Kidney epithelial cell (primary cell): ENCODE data around the gene GALNT1. TPM values are rescaled to one million over a fixed set of nuclear protein-coding genes. Genes with fewer than 3 reads are reported as not detected.

Experiments
- DNase-seq: peaks from one replicate; pipeline ENCODE4 v3.0.0-alpha.2; 2010; ENCODE audit warnings: low read depth
- H3K27me3 ChIP-seq: 2 replicates; pipeline ENCODE4 v1.6.0; 2011; ENCODE audit warnings: low read length; ENCODE audit not compliant: control insufficient read depth, insufficient read depth
- H3K36me3 ChIP-seq: 2 replicates; pipeline ENCODE4 v1.5.1; 2011; ENCODE audit warnings: low read length; ENCODE audit not compliant: control insufficient read depth, insufficient read depth
- H3K4me3 ChIP-seq: 2 replicates; pipeline ENCODE4 v1.5.1; 2011; ENCODE audit warnings: low read depth, mild to moderate bottlenecking, control low read depth, low read length
- total RNA-seq: library from RNA; depleted of rRNA; stranded (reverse); fragments of >200 nt; gene quantifications from 2 replicates; pipeline ENCODE4 v1.2.3, GENCODE V29; 2015
- TF ChIP-seq, protein P1 (sequence below): IDR thresholded peaks from 2 replicates; pipeline ENCODE4 v1.5.1; 2011; ENCODE audit warnings: mild to moderate bottlenecking, moderate library complexity, low read length, control low read depth, inconsistent platforms; ENCODE audit not compliant: insufficient read depth, poor library complexity, severe bottlenecking

Gene GALNT1
- total RNA-seq, 1 donor from 2014 or later: 53.2 TPM

DNA sequence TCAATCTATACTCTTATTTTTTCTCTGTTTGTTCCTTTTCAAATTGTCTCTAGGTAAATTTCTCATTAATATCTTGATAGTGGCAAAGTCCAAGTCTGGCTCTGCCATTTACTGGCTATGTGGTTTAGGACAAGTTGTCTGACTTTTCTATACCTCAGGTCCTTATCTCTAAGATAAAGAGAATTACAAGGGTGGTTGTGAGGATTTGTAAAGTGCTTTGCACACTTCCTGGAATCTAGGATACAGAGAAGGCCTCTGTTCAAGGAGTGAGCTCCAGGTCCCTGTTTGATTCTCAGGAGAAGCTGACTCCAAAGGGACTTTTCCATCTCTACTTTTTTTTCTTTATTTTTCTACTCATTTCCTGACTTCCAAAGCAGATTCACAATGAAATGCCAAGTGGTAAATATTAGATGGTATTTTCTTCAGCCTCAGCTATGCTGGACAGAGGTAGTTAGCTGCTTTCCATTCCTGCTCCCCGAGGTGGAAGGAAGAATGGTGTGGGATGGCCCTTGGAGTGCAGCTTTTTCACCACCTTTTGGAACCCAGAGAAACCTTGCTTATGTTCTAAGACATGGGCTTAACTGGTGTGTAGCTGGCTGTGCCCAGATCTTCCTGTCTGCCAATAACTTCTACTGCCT lies 90.5 kb downstream of the GALNT1 start:
- Histone ChIP-seq H3K27me3 (no peaks in the 10 kb centered on the region), H3K36me3 (no peaks in the 10 kb centered on the region), H3K4me3 (no peak overlapping the region)
- TF ChIP-seq, protein P1, sequence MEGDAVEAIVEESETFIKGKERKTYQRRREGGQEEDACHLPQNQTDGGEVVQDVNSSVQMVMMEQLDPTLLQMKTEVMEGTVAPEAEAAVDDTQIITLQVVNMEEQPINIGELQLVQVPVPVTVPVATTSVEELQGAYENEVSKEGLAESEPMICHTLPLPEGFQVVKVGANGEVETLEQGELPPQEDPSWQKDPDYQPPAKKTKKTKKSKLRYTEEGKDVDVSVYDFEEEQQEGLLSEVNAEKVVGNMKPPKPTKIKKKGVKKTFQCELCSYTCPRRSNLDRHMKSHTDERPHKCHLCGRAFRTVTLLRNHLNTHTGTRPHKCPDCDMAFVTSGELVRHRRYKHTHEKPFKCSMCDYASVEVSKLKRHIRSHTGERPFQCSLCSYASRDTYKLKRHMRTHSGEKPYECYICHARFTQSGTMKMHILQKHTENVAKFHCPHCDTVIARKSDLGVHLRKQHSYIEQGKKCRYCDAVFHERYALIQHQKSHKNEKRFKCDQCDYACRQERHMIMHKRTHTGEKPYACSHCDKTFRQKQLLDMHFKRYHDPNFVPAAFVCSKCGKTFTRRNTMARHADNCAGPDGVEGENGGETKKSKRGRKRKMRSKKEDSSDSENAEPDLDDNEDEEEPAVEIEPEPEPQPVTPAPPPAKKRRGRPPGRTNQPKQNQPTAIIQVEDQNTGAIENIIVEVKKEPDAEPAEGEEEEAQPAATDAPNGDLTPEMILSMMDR: no peak
- DNase-seq: no peak

DNA sequence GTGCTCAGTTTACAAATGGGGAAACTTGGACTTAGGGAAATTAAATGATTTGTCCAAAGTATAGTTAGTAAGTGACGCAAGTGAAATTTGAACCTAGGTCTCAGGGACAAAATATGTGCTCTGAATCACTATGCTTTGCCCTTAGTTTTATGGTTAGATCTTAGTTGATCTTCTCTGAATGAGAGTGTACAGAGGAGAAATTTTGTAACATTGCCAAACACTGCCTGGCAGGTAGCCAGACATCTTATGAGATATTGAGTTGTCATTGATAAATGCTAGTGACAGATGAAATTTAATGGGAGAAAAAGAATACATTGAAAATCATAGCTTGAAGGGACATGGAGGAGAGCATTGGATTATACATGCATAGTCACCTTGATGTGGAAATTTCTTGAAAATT lies 91.4 kb downstream of the GALNT1 start:
- H3K36me3 ChIP-seq: no peaks in the 10 kb centered on the region
- DNase-seq: no peak
- H3K4me3 ChIP-seq: no peak overlapping the region
- TF ChIP-seq, protein P1: no peak
- no peaks in the 10 kb centered on the region for H3K27me3 ChIP-seq

DNA sequence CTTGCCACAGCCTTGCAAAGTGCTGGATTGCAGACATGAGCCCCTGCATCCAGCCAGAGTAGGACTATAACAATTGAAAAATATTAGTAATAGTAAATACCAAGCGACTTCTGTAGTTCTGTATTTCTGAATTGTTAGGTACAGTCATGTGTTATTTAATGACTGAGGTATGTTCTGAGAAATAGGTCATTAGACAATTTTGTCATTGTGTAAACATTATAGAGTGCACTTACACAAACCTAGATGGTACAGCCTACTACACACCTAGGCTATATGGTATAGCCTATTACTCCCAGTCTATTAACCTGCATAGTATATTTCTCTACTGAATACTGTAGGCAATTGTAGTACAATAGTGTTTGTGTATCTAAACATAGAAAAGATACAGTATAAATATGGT lies 92.1 kb downstream of the GALNT1 start:
- DNase-seq: no peak
- Histone ChIP-seq H3K27me3 (no peaks in the 10 kb centered on the region), H3K36me3 (no peaks in the 10 kb centered on the region), H3K4me3 (no peak overlapping the region)
- TF ChIP-seq, protein P1: no peak

DNA sequence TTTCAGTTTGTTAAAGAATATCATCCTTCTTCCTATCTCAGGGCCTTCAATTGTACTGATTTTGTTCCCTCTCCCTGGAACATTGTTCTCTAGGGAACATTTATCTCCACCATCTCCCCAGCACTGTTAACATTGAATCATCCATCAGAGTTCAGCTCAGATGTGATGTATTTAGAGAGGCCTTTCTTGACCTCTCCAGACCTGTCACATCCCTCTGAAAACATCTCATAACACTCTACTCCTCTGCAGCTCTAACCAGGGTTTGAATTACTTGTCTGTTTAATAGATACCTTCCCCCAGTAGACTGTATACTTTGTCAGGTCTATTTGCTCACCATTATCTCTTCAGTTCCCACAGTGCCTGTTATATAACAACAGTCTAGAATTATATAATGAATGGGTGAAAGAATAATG lies 98.6 kb downstream of the GALNT1 start:
- no peak for DNase-seq
- Histone ChIP-seq H3K4me3 (no peak overlapping the region), H3K27me3 (no peaks in the 10 kb centered on the region), H3K36me3 (no peaks in the 10 kb centered on the region)
- TF ChIP-seq, protein P1: no peak

DNA sequence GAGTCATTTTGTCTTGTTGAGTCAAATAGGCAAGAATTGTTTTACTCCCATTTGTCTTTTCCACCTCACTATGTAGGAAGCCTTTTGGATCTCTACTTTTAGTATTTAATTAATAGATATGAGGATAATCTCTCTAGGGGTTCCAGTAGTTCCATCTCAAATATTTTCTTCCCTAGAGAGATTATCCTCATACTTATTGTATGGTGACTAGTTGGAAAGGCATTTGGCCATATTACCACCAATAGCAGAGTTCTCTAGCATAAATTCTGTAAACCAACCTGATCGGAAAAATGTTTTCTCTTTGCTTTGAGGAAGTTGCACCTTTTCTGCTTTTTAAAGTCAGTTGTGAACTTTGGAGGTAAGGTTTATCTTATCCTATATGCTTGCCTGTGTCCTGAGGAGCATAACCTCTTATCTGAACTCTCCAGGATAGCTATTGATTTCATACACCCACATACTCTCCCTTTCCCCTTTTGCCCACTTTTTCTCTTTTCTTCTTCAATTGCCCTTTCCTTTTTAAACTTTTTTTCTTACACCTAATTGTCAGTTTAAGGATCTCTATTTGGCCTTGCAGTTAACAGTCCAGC lies 100.8 kb downstream of the GALNT1 start:
- Histone ChIP-seq H3K36me3 (no peaks in the 10 kb centered on the region), H3K27me3 (no peaks in the 10 kb centered on the region), H3K4me3 (no peak overlapping the region)
- no peak for DNase-seq
- TF ChIP-seq, protein P1: no peak

DNA sequence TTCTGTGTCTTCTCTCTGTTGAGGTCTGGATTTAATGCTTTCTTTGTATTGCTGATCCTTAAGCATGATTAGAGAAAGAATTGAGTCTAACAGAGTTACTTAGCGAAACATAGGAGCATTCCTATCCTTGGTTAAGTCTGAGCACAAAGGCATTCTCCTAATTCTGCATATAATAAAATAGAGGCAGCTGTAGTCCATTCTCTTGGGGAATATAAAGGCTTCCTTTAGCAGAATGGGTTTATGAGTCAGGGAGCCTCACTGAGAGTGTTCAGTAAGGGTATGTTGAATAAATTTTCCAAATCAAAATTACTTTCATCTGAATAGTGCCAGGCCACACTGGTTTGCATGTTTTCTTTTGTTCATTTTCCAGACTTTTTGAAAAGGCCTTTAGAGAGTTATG lies 101.5 kb downstream of the GALNT1 start:
- DNase-seq: no peak
- no peak overlapping the region for H3K4me3 ChIP-seq
- no peaks in the 10 kb centered on the region for H3K36me3 ChIP-seq
- TF ChIP-seq, protein P1: no peak
- no peaks in the 10 kb centered on the region for H3K27me3 ChIP-seq
